K562 (cell line): ENCODE measurements around the gene KCNG4. TPM values are rescaled to one million over a fixed set of nuclear protein-coding genes. Genes with fewer than 3 reads are reported as not detected.

Source experiments
- ATAC-seq: fragments of 200-7000 bp; cut with Tn5 transposase; 3 replicates; pipeline ENCODE4 v1.9.1; 2020; ENCODE audit warnings: moderate library complexity
- BruUV-seq: library from RNA; stranded (reverse); fragments of 400-500 nt; replicated peaks from 2 replicates; lab custom pipeline; 2021; lab: Mats Ljungman, UMichigan
- CTCF ChIA-PET: fragments of 300-600 bp; formaldehyde crosslinking; extraction: SDS; loops from one replicate; lab custom pipeline; 2021; ENCODE audit warnings: low intra/inter-chr PET ratio; lab: Yijun Ruan, JAX
- POLR2A ChIA-PET: fragments of 300-600, 350-650 bp; sonication (Branson Sonifier 250); formaldehyde crosslinking; extraction: SDS; loops from one replicate; lab custom pipeline; 2021; ENCODE audit warnings: antibody characterized with exemption, inconsistent platforms; lab: Yijun Ruan, JAX
- DNase-seq, 4 experiments: peaks; one replicate each; pipeline versions ENCODE4 v3.0.0 to v3.0.0-alpha.2; 2011 to 2018; ENCODE audit warnings: low spot score in 3 of 4, mixed read lengths in 3 of 4; ENCODE audit errors: extremely low read depth in 1 of 4
- FAIRE-seq: peaks from 2 replicates; lab custom pipeline; 2011; peaks lifted over from hg19 to GRCh38; lab: Jason Lieb, UNC
- H2AFZ ChIP-seq: 2 replicates; pipeline ENCODE4 v1.6.0; 2011; ENCODE audit warnings: low read depth, low read length, control low read depth, inconsistent platforms
- H3K27ac ChIP-seq: fragments of 200-600 bp; 3 replicates; pipeline ENCODE4 v1.8.0; 2011; ENCODE audit warnings: low read depth, mild to moderate bottlenecking, control low read depth, inconsistent platforms, low read length, moderate library complexity, mixed read lengths; ENCODE audit errors: extremely low read depth
- H3K27me3 ChIP-seq, 2 experiments: fragments of 300-600 bp in 1 of 2; 2 replicates in 1 of 2; 3 replicates in 1 of 2; pipeline versions ENCODE4 v1.6.0 to v1.8.0; 2011; ENCODE audit warnings: inconsistent platforms in 2 of 2, low read length in 2 of 2, mild to moderate bottlenecking in 1 of 2, mixed read lengths in 1 of 2, moderate library complexity in 1 of 2; ENCODE audit not compliant: control insufficient read depth in 2 of 2, insufficient read depth in 2 of 2
- H3K36me3 ChIP-seq: fragments of 300-600 bp; 3 replicates; pipeline ENCODE4 v1.8.0; 2011; ENCODE audit warnings: mild to moderate bottlenecking, low read length, inconsistent platforms; ENCODE audit not compliant: control insufficient read depth, insufficient read depth
- H3K4me1 ChIP-seq, 2 experiments: fragments of 200-600 bp in 1 of 2; replicated peaks in 1 of 2; 2 replicates in 1 of 2; 3 replicates in 1 of 2; pipeline versions ENCODE4 v1.5.1 to v1.8.0; 2011; ENCODE audit warnings: inconsistent platforms in 2 of 2, low read length in 2 of 2, mild to moderate bottlenecking in 1 of 2, mixed read lengths in 1 of 2, moderate library complexity in 1 of 2; ENCODE audit not compliant: control insufficient read depth in 2 of 2, insufficient read depth in 2 of 2
- H3K4me2 ChIP-seq: 2 replicates; pipeline ENCODE4 v1.6.1; 2011; ENCODE audit warnings: low read length, control low read depth, inconsistent platforms, mixed read lengths; ENCODE audit not compliant: insufficient read depth
- H3K4me3 ChIP-seq: fragments of 200-600 bp; sonication (generic), shearing (Covaris generic); 2 replicates; pipeline ENCODE4 v1.5.1; 2016; ENCODE audit warnings: control low read depth, inconsistent platforms
- H3K79me2 ChIP-seq: fragments of 200-600 bp; 3 replicates; pipeline ENCODE4 v1.8.0; 2011; ENCODE audit warnings: low read length, inconsistent platforms; ENCODE audit not compliant: control insufficient read depth, insufficient read depth
- H3K9ac ChIP-seq, 2 experiments: 2 replicates each; pipeline versions ENCODE4 v1.6.0 to v1.6.1; 2011; ENCODE audit warnings: low read depth in 2 of 2, low read length in 2 of 2, control low read depth in 1 of 2, inconsistent platforms in 1 of 2, mild to moderate bottlenecking in 1 of 2, mixed read lengths in 1 of 2; ENCODE audit not compliant: insufficient read depth in 1 of 2
- H3K9me1 ChIP-seq: one replicate; pipeline ENCODE4 v1.6.0; 2011; ENCODE audit warnings: inconsistent platforms, mild to moderate bottlenecking, low read length, moderate library complexity; ENCODE audit not compliant: control insufficient read depth, insufficient read depth
- H3K9me3 ChIP-seq: replicated peaks from 2 replicates; pipeline ENCODE4 v1.5.1; 2011; ENCODE audit warnings: low read depth, low read length, inconsistent platforms; ENCODE audit not compliant: control insufficient read depth, insufficient read depth
- H4K20me1 ChIP-seq: replicated peaks from 2 replicates; pipeline ENCODE4 v1.6.1; 2011; ENCODE audit warnings: low read length, inconsistent platforms, mixed read lengths; ENCODE audit not compliant: control insufficient read depth, insufficient read depth
- ATF1 ChIP-seq, 2 experiments: fragments of 450-650 bp in 1 of 2; IDR thresholded peaks; 2 replicates each; pipeline ENCODE4 v1.6.1; 2016; ENCODE audit warnings: missing compliant biosample characterization in 1 of 2, missing genetic modification characterization in 1 of 2
- CTCFL ChIP-seq: IDR thresholded peaks from 2 replicates; pipeline ENCODE4 v1.6.1; 2011; ENCODE audit warnings: borderline replicate concordance, low read depth, mild to moderate bottlenecking, moderate library complexity, low read length; ENCODE audit not compliant: insufficient read depth, poor library complexity, severe bottlenecking
- HCFC1 ChIP-seq: IDR thresholded peaks from 2 replicates; pipeline ENCODE4 v1.6.1; 2012; ENCODE audit warnings: low read depth, low read length, improper control_type of control experiment
- PHF20 ChIP-seq: fragments of 450-650 bp; IDR thresholded peaks from 2 replicates; pipeline ENCODE4 v1.6.1; 2018; ENCODE audit not compliant: partially characterized antibody
- RCOR1 ChIP-seq, 2 experiments: IDR thresholded peaks; 2 replicates each; pipeline ENCODE4 v1.6.1; 2012; ENCODE audit warnings: low read depth in 2 of 2, low read length in 2 of 2, borderline replicate concordance in 1 of 2, improper control_type of control experiment in 1 of 2
- REST ChIP-seq, 2 experiments: fragments of 450-650 bp; formaldehyde crosslinking in 1 of 2; IDR thresholded peaks; 2 replicates each; pipeline versions ENCODE4 v1.4.0 to v1.6.1; 2014 to 2020; ENCODE audit warnings: mild to moderate bottlenecking in 2 of 2, borderline replicate concordance in 1 of 2, low read depth in 1 of 2
- WGBS: fragments of 100-300 bp; shearing (Covaris generic); methylation state at CpG from one replicate; pipeline ENCODE4 v1.1.6; 2016; ENCODE audit warnings: low coverage, mixed read lengths; ENCODE audit not compliant: insufficient coverage; ENCODE audit errors: missing lambda C conversion rate; 5-methylcytosine and 5-hydroxymethylcytosine counted together
- in situ Hi-C: fragments of 300-500 bp; cut with MboI; formaldehyde crosslinking; loops from 4 replicates; pipeline ENCODE4 v1.15.0; 2018; ENCODE audit warnings: inconsistent platforms, mixed read lengths
- intact Hi-C: fragments of 100-400 bp; cut with micrococcal nuclease; formaldehyde crosslinking; loops from 2 replicates; pipeline ENCODE4 v1.14.2; 2022
- polyA plus RNA-seq, 8 experiments: library from polyadenylated mRNA; depleted of rRNA in 4 of 8; stranded (reverse) in 5 of 8; unstranded in 3 of 8; fragments of >200 nt; fragmentation: Nextera tagmentation in 2 of 8; fragmentation: Illumina TruSeq in 1 of 8; extraction: Ambion mirVana in 2 of 8; extraction: Trizol in 1 of 8; gene quantifications; 2 replicates each; pipeline versions ENCODE4 v1.2.1 to v1.2.3, GENCODE V29; 2011 to 2014; ENCODE audit warnings: inconsistent platforms in 1 of 8, missing spikeins in 1 of 8
- total RNA-seq, 7 experiments: library from RNA; depleted of rRNA in 6 of 7; stranded (reverse); fragments of >200 nt in 6 of 7; fragmentation: Illumina TruSeq in 2 of 7; extraction: Trizol in 2 of 7; gene quantifications; 2 replicates each; pipeline versions ENCODE4 v1.2.1 to v1.2.3, GENCODE V29; 2011 to 2021; ENCODE audit warnings: low replicate concordance in 1 of 7
- TF ChIP-seq, protein P1 (sequence below): fragments of 450-650 bp; conservative IDR thresholded peaks from 2 replicates; pipeline ENCODE4 v1.6.1; 2016; ENCODE audit warnings: missing genetic modification characterization, low read depth, mild to moderate bottlenecking, control low read depth, missing compliant biosample characterization

KCNG4 gene
- total and polyA plus RNA-seq, 9 of the 15 experiments (the other 6 are each of a cell fraction or from before 2014, with no cell fraction given) = not detected

- ChIA-PET POLR2A (interaction anchor here (1.0 kb wide), 1 partner anchor 10 kb away, joined by 4 read pairs; no protein-coding TSS in a partner anchor), CTCF (interaction anchor here (0.8 to 1.7 kb wide), 2 partner anchors 207 to 229 kb away, joined by 4 to 15 read pairs; no protein-coding TSS in a partner anchor)
- Histone ChIP-seq H4K20me1 (peaks cover 7% of the 10 kb centered on the region; the same call in 1 of the 2 replicates), H3K27me3 (peaks cover 61 to 71% of the 10 kb centered on the region in 2 experiments), H3K4me2 (no peak overlapping the region), H3K4me3 (no peak overlapping the region), H3K79me2 (no peaks in the 10 kb centered on the region), H2AFZ (no peak overlapping the region), H3K9me3 (no peaks in the 10 kb centered on the region), H3K27ac (no peak overlapping the region), H3K4me1 (no peaks in the 10 kb centered on the region), H3K9me1 (no peaks in the 10 kb centered on the region), H3K9ac (no peak overlapping the region), H3K36me3 (no peaks in the 10 kb centered on the region)
- peak; percentile 61 to 84 (median 80) for DNase-seq
- intact Hi-C loops = loop anchor here (1.0 kb wide), 1 partner anchor 207 kb away; no protein-coding TSS in a partner anchor
- WGBS = 6% methylated on average over 10 of the region's 10 CpGs
- peak; percentile 91 for ATAC-seq
- FAIRE-seq = peak; percentile 93
- in situ Hi-C loops = no loop called here
- BruUV-seq = no TSS peak
- TF ChIP-seq CTCFL = peak; percentile 7
- TF ChIP-seq PHF20 = peak; percentile 19
- TF ChIP-seq RCOR1 (IDR thresholded peaks at IDR 0.05; ENCODE audit: borderline replicate concordance in 1 of 2, low read depth in 2 of 2, low read length in 2 of 2) = peak in 1 of 2 experiments; percentile 44; a peak in 1 of 4 replicates
- TF ChIP-seq HCFC1 = peak; percentile 29; the same call in 1 of the 2 replicates
- TF ChIP-seq, protein P1, sequence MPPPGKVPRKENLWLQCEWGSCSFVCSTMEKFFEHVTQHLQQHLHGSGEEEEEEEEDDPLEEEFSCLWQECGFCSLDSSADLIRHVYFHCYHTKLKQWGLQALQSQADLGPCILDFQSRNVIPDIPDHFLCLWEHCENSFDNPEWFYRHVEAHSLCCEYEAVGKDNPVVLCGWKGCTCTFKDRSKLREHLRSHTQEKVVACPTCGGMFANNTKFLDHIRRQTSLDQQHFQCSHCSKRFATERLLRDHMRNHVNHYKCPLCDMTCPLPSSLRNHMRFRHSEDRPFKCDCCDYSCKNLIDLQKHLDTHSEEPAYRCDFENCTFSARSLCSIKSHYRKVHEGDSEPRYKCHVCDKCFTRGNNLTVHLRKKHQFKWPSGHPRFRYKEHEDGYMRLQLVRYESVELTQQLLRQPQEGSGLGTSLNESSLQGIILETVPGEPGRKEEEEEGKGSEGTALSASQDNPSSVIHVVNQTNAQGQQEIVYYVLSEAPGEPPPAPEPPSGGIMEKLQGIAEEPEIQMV (tag) = peak; percentile 80
- TF ChIP-seq ATF1 (CRISPR knock-in tag; IDR thresholded peaks at IDR 0.05) = no peak
- 0 out of 2 replicates have a peak, but pooled peaks have one; percentile 10 for TF ChIP-seq ATF1 (tag; IDR thresholded peaks at IDR 0.05)
- TF ChIP-seq REST (IDR thresholded peaks at IDR 0.05; ENCODE audit: borderline replicate concordance) = peak; percentile 70; the same call in 1 of the 2 replicates
- no peak for TF ChIP-seq REST (CRISPR knock-in tag; IDR thresholded peaks at IDR 0.05; ENCODE audit: low read depth)
Measured at GRCh38 chr16:84277244-84277823, 37.5 kb upstream of the KCNG4 start.
